GM19240 (cell line): ENCODE data around the gene CERS5.

Experiments used
- DNase-seq: peaks from one replicate; pipeline ENCODE4 v3.0.0; 2011; ENCODE audit warnings: low spot score; ENCODE audit not compliant: insufficient read length

Gene CERS5

GRCh38 chr12:50079771-50080170 lies 87.4 kb downstream of the CERS5 start:
- no peak for DNase-seq
